Inferior parietal cortex (tissue), 1 donor: ENCODE results near the gene STMN3.
A peak's percentile ranks its signal among the peaks of the same experiment; 100 is the strongest.
"Not testable (repeated sequence)": the region's sequence is repeated elsewhere in the genome, so short reads cannot be mapped to it uniquely, and the experiment has no call there.

Source experiments
- DNase-seq: peaks from one replicate; pipeline ENCODE4 v3.0.0-alpha.2; 2016; ENCODE audit errors: extremely low spot score

The STMN3 gene

DNA sequence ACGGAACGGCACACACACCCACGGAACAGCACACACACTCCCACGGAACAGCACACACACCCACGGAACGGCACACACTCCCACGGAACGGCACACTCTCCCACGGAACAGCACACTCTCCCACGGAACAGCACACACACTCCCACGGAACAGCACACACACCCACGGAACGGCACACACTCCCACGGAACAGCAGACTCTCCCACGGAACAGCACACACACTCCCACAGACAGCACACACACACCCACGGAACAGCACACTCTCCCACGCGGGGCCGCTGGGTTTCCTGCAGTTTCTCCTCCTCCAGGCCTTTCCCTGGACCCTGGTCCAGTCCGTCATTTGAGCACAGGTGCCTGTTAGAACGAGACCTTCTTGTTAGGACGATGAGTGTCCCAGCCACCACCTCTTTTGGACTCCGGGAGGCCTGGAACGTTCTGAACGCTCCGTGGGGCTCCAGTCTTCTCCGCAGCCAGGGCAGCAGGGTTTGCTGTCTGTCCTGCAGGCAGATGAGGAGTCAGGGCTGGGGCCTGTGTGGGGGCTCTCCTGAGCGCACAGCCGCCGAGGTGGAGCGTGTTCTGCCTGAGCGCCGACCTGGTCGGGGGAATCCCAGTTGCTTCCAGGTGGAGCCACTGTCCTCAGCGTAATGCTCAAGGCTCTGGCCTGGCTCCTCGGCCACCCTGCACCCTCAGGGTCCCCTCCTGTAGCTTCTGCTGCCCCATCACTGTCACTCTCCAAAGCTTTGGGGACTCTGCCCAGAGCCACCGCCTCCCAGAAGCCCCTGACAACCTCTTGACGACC lies 25.6 kb upstream of the STMN3 start:
- no peak for DNase-seq

DNA sequence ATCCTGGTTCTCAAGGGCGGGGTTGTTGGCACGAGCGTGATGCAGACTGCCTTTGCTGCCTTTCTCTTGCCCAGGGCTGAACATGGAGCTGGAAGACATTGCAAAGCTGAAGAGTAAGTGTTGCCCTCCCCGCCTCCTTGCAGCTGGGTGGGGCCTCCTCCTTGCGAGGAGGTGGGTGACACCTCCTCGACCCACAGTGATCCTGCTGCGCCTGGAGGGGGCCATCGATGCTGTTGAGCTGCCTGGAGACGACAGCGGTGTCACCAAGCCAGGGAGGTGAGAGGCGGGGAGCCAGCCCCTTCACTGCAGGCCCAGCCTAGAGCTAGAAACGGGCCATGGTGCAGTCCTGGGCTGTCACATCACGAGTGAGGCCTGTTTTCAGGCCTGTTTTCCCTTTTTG lies 24.8 kb upstream of the STMN3 start:
- no peak for DNase-seq

DNA sequence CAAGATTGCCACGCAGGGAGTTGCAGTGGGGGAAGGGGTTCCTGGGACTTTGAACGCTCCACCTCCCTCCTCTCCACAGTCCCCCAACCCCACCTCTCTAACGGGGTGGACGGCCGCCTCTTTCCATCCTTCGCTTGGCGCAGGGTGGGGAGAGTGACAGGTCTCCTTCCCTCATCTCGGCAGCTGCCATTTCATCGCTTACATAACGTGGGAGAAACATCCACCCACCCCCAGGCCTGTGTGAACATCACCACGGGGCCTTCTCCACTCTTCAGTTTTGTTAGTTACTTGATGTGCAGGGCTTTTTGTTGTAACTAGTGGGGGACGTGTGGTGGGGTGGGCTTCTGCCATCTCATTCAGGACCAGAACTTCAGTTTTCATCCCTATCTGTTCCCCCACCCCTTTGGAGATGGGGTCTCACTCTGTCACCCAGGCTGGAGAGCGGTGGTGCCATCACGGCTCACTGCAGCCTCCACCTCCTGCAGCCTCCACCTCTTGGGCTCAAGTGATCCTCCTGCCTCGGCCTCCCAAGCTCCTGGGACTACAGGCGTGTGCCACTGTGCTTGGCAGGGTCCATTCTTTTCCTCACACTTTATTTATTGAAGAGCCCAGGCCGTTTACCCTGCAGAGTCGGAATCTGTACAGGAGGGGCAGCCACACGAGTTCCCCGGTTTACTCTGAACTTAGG lies 22.6 kb upstream of the STMN3 start:
- DNase-seq: no peak

DNA sequence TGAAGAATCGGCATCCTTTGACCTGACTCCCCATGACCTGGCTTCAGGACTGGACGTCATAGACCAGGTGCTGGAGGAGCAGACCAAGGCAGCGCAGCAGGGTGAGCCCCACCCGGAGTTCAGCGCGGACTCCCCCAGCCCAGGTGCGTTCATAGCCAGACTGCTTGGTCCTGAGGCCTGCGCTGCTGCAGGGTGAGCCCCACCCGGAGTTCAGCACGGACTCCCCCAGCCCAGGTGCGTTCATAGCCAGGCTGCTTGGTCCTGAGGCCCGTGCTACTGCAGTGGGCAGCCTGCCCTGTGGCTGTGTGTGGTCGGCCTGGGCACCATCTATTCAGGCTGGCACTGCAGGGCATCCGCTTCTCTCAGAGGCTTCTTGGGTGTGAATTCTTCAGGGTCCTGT lies 20.7 kb upstream of the STMN3 start:
- no peak for DNase-seq

DNA sequence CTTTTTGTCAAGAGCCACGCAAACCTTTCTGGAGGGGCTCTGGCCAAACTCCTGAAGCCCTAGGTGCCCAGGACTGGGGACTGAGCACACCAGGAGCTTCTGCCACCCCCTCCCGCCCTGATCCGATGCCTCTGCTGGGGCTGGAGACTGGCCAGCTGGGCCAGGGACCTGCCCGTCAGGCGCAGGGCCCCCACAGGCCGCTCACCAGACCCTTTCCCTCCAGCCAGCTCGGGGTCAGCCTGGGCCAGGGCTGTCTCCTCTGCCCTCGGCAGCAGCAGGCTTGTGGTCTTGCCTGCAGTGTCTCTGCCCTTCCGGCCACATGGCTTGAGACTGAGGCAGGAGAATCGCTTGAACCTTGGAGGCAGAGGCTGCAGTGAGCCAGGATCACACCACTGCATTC lies 19.4 kb upstream of the STMN3 start:
- no peak for DNase-seq

DNA sequence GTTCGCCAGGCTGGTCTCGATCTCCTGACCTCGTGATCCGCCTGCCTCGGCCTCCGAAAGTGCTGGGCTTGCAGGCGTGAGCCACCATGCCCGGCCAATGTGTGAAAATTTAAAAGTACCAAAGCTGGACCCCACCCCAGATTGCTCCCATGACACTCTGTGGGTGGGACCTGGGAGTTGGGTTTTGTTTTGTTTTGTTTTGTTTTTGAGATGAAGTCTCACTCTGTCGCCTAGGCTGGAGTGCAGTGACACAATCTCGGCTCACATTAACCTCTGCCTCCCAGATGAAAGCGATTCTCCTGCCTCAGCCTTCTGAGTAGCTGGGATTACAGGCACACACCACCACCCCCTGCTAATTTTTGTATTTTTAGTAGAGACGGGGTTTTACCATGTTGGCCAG lies 18.5 kb upstream of the STMN3 start:
- DNase-seq: not testable (repeated sequence)

DNA sequence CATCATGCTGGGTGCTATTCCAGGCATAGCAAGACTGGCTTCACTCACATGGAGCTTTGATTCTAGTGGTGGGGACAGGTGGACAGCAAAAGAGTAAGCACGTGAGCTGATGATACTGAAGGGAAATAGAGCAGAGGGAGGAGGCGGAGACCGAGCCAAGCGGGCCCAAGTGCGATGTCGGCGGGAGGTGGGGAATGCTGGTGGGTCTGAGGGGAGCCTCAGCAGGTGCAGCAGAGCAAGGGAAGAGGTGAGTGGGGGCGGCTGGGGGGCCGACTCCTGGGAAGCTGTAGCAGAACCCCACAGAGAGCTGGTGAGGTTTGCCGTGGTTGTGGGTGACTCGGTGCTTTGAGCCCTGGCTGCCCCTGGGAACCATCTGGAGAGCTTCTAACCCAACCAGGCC lies 15.1 kb upstream of the STMN3 start:
- no peak for DNase-seq

DNA sequence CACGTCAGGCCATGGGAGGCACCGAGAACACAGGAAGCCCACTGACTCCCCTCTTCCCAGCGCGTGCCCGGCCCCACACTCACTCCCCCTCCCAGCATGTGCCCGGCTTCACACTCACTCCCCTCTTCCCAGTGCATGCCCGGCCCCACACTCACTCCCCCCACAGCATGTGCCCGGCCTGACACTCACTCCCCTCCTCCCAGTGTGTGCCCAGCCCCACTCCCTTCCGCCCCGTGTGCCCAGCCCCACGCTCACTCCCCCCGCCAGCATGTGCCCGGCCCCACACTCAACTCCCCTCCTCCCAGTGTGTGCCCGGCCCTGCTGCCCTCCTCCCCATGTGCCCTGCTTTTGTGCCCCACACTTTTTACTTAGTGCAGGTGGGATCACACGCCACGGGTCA lies 14.6 kb upstream of the STMN3 start:
- no peak for DNase-seq

DNA sequence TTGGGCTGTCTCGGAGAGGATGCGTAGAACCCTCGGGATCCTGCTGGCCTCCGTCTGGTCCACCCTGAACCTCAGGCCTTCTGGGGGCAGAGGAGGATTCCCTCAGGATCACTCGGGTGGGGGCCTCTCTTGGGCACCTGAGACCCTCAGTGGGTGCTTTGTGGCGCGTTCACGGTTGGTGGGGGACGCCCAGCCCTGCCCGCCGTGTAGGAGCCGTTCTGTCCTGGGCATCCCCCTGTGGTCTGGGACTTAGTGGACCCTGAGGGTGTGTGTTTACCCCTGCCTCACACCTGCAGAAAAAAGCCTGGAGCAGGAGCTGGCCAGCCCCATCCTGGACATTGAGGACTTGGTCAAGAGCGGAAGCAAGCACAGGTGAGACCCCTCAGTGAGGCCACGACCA lies 12.5 kb upstream of the STMN3 start:
- no peak for DNase-seq

DNA sequence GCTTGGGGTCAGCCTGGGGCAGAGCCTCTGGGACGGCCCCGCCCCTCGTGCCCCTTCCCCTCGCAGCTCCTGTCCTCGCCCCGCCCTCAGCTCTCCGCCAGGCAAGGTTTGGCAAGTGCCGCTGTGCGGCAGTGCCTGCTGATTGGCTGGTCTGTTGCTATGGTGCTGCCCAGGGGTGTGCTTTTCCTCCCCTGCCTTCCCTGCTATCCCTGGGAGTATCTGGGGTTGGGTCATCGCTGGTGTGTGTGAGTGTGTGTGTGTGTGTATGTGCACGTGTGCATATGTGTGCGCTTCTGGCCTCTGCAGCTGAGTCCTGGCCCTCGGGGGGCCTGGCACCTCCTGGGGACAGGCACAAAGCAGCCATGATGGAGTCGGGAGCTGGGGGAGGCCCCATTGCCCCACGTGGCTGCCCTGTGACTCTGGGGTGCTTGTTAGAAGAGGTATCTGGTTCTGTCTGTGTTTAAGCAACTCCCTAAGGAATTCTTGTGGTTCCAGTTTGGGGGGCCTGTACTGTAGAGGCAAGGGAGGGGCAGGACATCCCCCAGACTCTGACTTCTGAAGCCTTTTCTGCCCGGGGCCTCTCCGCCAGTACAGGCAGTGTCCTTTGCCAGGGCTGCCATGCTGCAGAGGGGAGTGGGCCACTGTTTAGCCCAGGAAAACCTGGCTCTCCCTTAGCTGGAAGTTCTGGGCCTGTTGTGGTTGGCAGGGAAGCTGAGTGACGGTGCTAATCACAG lies 11.8 kb upstream of the STMN3 start:
- DNase-seq: no peak

DNA sequence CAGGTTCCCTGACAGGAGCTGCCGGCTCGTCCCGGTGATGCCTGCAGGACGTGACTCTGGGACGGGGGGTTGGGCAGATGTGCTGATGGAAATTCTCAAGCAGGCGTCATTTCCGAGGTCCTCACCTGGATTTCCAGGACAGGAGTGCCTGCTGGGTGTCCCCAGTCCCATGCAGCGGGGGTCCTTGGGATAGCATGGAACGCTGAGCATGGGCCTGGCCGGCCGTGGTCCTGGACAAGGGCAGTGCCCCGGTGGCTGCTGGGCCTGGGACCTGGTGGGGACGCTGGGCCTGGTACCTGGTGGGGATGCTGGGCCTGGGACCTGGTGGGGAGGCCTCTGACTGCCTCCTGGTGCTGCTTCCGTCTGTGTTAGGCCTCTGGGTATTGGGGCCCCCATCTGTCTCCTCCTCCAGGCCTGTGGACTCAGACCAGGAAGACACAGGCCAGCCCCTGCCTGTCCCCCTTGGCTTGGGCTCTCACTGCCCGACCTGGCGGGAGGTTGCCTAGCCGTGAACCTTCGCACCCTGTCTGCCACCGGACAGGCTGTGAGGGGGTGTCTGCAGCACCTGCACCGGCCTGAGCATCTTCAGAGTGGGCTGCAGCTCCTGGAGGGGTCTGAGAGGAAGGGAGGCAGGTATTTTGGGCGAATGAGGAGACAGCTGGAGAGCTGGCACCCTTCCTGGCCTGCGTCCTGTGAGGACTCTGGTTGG lies 11.1 kb upstream of the STMN3 start:
- no peak for DNase-seq

DNA sequence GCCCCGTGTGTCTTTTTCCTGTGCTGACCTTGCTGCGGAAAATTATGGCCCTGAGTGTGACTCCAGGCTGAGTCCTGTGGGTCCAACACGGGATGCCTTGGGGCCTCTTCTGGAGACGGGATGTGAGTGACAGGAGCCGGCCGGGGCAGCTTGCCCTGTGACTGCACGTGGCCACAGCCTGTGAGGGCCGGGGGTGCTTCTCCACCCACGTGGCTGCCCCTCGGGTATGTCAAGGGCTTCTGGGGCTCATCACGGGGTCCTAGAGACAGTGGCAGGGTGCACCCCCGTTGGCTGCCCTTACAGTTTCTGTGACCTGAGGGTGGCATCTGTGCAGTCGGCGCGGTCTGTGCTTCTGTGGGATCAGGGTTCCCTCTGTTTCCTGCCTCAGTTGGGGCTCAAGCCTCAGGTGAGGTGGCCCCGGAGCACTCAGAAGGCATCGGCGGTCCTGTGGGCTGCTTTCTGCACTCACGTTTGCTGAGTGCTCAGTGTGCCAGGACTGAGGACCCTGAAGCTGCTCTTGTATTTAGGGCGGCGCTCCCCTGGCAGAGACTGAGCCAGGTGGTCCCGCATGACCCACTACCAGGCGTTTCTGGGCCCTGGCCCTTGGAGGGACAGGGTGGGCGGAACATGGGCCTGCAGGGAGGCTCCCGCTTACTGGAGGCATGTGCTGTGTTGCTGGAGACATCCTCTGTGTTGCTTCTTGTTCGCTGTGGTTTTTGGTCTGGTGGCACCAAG lies 10.3 kb upstream of the STMN3 start:
- no peak for DNase-seq

DNA sequence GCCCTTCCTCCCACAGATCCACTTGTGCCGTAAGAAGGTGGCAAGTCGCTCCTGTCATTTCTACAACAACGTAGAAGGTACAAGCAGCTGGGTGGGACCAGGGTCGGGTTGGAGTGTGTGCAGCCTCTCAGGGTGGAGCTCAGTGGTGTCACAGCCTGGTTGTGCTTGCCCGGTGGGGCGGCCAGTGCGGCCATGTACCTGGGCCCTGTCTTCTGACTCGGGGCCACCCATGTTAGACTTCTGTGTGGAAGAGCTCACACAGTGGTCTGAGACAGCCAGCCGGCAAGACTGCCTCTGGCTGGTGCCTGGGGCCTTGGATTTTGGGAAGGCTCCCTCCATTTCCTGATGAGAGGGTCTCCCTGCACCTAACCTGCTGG lies 9.6 kb upstream of the STMN3 start:
- DNase-seq: no peak

DNA sequence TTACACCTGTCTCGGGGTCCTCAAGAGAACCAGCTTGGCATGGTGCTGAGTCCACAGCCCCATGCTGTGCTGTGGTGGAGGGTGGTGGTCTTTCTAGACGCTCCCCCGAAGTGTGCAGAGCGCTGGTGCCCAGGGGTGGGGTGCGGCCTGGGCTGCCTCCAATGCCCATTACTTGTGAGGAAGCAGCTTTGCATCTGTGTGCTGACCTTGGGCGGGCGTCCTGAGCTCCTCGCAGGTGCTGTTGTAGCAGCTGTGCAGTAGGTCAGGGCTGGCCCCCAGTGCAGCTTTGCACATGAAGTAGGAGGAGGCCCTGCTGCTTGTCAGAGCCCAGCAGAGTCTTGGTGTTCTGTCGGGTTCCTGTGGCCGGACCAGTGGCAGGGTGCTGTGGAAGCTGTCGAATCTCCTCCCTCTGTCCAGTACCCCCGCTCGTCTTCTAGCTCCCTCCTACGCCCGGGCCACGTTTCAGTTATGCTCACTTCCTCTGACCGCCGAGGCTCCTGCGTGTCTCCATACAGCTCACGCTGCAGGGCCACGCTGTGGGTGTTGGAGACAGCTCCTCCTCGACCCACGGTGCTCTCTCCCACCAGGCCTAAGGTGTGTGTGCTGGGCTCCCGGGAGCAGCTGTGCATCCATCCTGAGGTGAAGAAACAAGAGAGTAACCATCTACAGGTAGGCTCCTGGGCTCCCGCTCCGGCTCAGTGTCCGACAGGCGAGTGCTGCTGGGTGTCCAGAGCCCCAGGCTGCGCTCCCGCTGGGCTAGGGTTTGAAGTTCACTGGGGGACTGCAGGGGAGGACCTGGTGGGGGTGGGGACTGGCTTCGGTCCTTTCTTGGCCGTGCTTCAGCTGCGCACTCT lies 9.0 kb upstream of the STMN3 start:
- no peak for DNase-seq

DNA sequence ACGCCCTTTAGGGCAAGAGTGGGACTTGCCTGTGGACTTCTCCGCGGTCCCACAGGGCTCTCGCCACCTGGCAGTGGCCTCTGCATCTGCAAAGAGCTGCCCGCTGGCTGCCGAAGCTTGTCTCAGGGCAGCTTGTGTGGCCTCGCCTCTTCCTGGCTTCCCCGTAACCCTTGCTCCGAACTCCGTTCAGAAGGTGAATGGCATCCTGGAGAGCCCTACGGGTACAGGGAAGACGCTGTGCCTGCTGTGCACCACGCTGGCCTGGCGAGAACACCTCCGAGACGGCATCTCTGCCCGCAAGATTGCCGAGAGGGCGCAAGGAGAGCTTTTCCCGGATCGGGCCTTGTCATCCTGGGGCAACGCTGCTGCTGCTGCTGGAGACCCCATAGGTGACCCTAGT lies 7.9 kb upstream of the STMN3 start:
- no peak for DNase-seq

DNA sequence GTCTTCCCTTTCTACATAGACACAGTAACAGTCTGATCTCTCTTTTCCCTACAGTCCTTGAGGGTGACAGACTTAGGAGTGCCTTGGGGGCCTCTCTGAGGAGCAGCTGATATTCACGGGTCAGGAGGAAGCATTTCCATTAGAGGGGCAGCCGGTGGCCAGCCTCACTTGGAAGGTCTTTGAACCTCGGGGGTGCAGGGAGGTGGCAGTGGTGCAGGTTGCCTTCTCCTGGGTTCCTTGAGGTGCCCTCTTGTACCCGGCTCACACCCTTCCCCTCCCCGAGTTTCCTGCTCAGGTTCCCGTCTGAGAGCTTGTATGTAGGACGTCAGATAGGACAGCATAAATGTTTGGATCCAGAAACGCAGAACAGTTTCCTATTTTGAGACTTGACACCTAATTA lies 7.4 kb upstream of the STMN3 start:
- DNase-seq: no peak

DNA sequence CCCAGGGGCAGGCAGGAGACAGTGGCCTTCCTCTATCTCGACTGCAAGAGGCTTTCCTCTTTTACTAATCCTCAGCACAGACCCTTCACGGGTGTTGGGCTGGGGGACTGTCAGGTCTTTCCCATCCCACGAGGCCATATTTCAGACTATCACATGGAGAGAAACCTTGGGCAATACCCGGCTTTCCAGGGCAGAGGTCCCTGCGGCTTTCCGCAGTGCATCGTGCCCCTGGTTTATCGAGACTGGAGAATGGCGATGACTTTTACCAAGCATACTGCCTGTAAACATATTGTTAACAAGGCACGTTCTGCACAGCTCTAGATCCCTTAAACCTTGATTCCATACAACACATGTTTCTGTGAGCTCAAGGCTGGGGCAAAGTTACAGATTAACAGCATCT lies 7.0 kb upstream of the STMN3 start:
- DNase-seq: not testable (repeated sequence)

DNA sequence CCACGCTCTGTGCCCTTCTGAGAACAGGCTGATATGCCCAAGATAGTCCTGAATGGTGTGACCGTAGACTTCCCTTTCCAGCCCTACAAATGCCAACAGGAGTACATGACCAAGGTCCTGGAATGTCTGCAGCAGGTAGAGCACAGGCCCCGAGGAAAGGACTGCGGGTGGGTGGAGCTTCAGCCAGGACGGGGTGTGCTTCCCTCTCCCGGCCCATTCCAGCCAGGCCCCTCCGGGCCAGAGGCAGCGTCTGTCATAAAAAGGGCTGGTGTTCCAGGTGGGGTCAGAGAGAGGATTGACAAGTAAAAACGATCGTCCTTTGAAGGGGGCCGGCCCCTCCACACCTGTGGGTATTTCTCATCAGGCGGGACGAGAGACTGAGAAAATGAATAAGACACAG lies 6.1 kb upstream of the STMN3 start:
- DNase-seq: no peak

DNA sequence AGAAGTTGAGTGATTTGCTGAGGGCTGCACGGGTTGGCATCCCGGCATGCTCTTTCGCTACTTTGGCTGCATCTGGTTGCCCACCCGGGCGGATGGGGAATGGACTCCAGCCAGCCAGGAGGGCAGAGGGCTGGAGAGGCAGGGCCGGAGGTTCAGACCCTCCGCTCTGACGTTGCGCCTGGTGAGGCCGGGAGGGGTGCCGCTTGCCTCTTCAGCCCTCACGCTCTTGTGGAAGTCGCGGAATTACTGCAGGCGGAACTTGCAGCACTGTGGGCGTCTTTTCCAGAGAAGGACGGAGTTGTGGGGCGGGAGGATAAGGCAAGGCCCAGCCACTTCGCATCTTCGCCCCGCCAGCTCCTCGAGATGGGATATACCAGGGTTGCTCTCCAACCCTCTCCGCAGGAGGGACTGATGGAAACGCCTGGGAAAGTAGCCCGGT lies 5.5 kb upstream of the STMN3 start:
- no peak for DNase-seq

DNA sequence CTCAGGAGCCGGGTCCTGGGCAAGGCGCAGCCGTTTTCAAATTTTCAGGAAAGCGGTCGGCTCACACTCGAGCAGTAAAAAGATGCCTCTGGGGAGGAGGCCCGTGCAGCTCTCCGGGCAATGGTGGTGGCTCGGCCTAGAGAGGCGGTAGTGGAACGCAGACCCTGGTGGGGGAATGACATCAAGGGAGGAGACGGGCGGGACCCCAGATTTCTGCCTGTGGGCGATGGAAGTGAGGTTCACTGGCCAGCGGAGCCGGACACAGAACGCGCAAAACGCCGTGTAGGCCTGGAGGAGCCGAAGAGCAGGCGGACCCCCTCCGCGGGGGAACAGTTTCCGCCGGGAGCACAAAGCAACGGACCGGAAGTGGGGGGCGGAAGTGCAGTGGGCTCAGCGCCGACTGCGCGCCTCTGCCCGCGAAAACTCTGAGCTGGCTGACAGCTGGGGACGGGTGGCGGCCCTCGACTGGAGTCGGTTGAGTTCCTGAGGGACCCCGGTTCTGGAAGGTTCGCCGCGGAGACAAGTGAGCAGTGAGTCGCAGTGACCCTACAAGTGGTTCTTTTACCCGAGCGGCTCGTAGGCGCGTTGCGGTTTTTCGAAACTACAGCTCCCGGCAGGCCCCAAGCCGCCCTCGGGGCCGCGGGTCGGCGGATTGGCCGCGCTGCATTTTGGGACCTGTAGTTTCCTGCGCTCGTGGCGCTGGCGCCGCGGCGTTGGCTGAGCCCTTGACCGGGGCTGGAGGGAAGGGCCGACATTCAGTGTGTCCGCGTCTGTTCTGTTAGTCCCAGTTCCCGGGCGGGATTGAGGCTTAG lies 4.9 kb upstream of the STMN3 start, which contains the start of gene RTEL1:
RTEL1 (plus strand) TSS at position 376 of the 812 bp plus-strand sequence. CDS start 1,091 bp downstream, outside the sequence.
- peak; percentile 94 for DNase-seq
